Activated CD4-positive, alpha-beta T cell treated with anti-CD3 and anti-CD28 coated beads for 24 hours (primary cell): ENCODE measurements around the gene MLLT10.
"Not testable (repeated sequence)": the region's sequence is repeated elsewhere in the genome, so short reads cannot be mapped to it uniquely, and the experiment has no call there.

ENCODE experiments used
- DNase-seq, 2 donors: peaks; one replicate each; pipeline ENCODE4 v3.0.0-alpha.2; 2020; ENCODE audit warnings: low read depth in 2 of 2

Gene MLLT10

DNA sequence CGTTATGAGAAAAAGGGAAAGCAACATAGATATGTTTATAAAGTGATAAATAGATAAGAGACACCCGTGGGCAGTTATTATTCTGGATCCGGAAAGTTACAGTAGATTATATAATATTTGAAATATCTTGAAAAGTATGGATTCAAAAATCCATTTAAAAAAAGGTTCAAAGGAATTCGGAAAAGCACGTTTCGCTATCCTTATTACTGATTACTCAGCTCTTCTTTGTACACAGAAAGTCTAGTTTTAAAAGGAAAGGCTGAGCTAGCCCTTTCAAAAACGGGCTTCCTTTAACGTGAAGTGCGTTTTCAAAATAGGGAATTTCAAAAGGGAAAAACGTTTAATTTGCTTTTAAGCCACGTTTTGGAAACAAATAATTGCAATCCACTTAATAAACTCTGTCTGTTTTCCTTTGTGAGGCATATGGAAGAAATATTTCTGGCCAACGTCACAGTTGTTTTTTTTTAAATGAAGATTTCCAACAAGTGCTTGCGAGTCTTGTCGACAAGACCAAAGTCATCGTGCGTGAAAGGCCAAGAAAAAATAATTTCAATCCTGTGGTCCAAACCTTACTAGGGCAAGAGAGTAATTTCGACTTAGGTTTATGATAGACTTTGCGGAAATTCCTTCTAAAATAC lies 6.3 kb upstream of the MLLT10 start:
- no peak for DNase-seq

DNA sequence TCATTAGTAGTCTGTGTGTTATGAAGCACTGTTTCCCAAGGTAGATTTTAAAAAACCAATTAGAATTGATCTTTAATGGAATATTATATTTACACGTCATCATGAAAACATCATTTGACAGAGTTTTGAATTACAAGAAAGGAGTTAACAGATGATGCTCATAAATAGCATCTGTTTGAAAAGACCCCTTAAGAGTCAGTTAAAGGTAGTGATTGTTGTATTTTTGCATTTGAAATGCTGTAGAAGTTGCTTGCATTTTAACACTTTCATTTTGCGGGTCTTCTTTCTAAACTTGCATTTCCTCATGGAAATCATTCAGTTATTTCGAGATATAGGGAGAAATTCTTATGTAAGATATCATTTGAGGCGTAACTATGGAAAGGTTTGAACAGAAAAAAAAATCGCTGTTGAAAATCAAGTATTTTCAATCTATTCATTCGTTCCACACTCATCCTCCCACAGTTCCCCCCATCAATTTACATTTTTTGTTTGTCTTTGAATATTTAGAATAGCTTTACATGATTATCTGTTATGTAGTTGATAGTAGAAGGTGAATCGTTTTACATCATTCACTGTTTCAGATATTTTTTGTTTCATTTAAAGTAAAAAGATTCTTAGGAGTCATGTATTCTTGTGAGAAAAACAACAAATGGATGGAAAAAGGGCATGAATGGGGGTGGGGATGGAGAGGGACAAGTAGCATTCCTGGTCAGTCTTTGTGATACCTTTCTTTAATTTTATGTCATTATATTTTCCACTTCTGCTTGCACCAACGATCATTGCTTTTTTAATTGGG lies 5.6 kb upstream of the MLLT10 start:
- DNase-seq, result no peak

DNA sequence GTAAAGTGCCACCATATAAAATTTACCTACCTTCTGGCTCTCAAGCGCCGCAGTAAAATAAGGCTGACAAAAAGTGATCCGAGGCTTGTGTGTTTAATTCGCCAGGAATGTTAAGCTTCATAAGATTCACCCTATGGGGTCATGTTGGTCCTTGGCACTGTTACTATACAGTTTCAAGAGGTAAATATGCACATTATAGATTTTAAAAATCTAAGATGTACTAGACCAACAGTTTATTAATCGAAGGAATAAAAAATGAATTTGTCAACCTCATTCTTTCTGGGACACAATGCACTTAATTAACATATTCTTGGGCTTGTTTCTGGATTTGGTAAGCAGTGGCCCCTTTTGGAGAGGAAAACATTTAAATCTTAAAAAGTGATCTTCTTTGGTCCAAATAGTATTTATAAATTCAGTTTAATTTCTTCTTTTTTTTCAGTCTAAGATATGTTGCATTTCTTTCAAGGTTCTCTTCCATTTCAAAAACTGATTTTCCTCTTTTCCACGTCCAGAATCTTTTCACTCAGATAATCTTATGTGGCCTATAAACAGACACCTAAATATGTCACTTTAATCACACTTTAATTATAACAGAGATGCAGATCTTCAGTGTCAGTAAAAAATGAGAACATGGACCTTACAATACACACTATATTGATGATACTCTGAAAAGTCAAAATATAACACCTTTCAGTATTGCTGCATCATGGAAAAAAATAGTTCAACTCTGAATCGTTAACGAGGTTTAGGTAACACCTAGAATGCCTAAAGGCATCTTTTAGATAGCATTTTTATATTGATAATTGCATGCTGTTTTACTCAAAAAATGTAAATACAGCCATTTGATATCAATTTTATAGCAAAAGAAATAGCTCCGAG lies 4.8 kb upstream of the MLLT10 start:
- no peak for DNase-seq

DNA sequence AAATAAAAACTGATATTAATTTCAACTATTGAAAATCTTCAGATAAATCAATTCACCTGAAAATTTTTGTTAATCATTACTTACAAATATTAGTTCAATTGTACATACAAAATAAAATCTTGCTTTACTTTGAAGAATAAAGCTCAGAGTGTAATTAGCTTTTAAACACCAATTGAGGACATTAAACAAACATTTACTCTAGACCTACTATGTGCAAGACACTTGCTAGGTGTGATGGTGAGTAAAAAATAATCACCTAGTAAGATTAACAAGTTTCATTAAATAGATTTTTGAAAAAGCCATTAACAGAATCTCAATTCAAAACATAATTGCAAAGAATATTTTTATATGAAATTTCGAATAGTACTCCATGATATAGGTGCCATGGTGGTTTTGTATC lies 3.9 kb upstream of the MLLT10 start:
- no peak for DNase-seq

DNA sequence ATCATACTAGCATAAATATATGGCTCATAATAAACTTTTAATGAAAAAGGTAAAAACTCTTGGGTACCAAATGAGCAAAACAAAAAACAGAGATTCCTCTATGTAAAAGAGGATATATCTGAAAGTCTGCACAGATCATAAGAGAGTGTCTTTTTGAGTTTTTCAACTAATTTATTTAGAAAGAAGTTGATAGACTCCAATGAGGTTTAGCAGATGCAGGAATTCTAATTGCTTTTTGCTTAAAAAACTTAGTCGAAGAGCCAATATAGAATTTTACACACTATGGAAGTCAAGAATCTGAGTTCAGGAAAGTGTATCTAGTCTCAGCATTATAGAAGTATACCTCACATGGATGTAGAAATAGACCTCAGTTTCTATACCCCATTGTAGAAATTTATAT lies 3.4 kb upstream of the MLLT10 start:
- DNase-seq, result no peak

DNA sequence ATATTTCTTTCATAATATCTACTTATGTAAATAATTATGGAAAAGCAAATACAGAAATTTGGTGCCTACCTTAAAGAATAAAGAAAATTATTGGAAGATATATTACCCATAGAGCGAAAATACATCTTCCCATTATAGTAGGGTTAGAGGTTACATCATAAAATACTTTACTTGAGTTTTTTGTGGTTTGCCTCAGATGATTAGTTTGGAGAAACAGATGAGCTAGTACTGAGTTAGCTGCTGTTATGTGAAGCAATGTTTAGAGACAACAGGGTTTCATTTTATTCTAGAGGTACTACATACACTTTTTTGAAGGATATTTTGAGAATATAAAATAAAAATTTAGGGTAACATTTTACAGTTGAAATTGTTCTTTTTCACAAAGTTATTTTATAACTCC lies 2.9 kb upstream of the MLLT10 start:
- no peak for DNase-seq

DNA sequence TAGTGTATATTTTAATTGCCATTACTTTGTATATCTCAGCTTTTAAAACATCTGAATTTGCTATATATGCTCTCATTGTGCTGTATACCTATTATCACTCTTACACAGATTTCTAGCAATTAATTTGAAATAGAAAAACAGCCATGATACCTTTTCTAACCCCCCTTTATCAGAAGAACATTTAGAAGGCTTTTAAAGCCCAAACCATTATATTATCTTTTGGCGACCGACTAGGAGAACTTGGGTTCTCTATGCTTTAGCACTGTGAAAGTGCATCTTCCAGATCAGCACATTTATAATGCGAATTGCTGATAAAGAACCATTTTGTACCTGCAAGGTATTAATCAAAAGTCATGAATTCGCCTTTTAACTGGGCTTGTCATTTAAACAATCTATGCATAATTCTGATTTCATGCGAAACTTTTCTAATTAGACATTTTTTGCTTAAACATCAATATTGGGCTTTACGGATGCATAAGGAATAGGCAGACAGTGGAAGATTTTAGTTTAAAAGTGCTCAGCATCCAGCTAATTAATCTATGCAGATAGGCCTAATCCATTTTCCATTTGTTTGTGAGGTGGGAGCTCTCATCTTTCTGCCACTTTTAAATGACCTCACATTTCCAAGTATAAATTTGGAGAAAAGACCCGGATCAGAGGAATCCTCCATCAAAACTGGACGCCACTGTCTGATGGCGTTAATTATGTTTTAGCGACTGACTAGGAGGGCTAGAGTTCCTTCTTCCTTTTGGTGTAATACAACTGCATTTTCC lies 1.2 kb upstream of the MLLT10 start:
- no peak for DNase-seq

DNA sequence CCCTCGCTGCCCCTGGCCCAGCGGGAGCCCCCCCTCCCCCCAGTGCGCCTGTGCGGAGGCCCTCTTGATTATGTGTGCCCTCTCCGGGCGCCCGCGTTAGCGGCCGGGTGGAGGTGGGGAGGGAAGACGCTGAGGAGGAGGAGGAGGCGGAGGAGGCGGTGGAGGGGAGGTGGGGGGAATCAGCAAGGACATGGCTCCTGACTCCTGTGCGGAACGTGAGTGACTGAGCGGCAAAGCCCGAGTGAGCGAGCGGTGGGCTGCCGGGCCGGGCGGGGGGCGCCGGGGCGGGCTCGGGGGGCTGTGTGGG lies 201 bp downstream of the MLLT10 start:
- DNase-seq, result no peak

DNA sequence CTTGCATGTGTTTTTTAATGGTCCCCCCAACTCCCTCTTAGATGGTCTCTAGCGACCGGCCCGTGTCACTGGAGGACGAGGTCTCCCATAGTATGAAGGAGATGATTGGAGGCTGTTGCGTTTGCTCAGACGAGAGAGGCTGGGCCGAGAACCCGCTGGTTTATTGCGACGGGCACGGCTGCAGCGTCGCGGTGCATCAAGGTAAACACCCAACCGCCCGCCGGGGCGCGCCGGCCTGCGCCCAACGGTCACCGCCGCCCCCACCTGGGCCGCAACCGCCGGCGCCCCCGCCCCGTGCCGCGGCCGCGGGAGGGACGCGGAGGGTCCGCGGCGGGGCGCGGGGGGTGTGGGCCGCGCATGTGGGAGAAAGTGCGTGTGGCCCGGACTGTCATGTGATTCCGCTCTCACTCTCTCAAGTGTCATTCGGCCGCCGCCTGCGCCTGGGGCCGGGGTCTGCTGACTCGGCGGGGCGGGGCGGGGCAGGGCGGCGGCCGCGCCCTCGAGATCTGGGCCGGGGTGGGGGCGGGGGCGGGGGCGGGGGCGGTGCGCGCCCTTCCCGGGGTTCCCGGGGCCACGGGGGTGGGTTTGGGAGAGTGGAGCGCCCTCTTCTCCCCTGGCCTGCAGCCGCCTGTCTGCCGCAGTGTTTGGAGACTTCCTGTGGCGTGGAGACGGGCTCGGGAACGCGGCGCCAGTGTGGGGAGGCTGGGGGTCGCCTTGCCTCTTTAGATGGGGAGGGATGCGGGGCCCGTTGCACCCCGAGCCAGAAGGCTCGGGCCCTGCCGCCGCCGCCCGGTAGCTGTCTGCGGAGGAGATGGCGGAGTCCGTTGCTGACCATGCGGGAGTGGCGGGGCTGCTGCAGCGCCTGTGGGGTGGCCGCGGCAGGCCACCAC lies 817 bp downstream of the MLLT10 start:
- no peak for DNase-seq

DNA sequence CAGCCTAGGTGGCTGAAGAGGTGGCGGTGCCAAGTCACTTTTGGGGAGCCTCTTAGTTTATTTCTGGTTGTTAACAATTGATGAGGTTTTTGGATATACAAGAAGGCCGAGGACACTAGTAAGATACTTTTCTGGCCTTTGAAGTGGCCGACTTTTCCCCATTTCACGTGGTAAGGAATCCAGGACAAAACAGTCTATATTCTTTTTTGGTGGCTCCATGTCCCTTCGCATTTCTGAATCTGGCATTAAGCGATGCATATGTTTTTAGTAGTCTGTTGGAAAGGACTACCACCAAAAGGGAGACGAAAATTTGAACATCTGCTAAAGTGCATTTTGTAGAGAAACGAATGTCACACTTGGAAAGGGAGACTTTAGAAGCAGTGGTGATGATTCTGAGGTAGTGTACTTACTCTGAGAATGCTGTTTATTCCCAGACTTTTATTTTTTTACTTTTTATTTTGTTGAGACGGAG lies 1.5 kb downstream of the MLLT10 start:
- no peak for DNase-seq

DNA sequence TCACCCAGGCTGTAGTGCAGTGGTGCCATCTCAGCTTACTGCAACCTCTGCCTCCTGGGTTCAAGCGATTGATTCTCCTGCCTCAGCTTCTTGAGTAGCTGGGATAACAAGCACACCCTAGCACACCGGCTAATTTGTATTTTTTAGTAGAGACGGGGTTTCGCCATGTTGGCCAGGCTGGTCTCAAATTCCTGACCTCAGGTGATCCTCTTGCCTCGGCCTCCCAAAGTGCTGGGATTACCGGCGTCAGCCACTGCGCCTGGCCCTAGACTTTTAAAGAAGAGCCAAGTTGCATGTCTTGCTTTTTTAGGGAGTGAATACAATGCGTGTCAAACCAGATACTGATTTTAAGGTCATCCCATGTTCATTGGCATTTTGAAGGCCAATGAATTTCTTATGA lies 1.9 kb downstream of the MLLT10 start:
- not testable (repeated sequence) for DNase-seq

DNA sequence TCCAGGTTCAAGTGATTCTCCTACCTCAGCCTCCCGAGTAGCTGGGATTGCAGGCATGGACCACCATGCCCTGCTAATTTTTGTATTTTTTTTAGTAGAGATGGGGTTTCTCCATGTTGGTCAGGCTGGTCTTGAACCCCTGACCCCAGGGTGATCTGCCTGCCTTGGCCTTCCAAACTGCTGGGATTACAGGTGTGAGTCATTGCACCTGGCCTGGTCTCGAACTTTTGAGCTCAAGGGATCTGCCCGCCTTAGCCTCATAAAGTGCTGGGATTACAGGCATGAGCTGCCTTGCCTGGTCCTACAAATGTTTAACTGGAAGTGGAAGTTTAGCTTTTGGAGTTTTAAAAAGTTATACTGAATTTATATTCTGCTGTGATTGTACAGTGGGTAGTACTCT lies 2.8 kb downstream of the MLLT10 start:
- DNase-seq, result no peak

DNA sequence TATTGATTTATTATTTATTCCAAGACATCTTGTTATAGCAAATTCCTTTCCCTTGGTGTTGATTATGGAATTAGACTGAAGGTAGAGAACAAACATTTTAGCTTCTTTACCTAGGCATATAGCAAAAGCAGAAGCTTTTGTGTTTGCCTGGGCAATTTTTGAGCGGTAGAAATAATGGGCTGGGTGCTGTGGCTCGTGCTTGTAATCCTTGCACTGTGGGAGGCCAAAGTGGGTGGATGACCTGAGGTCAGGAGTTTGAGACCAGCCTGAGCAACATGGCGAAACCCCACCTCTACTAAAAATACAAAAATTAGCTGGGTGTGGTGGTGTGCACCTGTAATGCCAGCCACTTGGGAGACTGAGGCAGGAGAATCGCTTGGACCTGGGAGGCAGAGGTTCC lies 6.7 kb downstream of the MLLT10 start:
- not testable (repeated sequence) for DNase-seq

DNA sequence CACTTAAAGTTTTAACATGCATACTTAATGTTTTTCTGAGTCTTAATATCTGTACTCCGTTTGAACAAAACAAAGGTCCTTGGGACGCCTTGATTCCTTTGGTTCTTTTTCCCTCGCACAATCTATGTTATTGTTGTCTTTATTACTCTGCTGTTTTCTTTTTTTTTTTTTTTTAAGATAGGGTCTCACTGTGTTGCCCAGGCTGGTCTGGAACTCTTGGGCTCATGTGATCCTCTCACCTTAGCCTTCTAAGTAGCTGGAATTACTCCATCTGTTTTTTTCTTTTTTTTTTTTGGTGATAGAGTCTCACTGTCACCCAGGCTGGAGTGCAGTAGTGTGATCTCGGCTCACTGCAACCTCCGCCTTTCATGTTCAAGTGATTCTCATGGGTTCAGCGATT lies 13.2 kb downstream of the MLLT10 start:
- DNase-seq, result no peak

DNA sequence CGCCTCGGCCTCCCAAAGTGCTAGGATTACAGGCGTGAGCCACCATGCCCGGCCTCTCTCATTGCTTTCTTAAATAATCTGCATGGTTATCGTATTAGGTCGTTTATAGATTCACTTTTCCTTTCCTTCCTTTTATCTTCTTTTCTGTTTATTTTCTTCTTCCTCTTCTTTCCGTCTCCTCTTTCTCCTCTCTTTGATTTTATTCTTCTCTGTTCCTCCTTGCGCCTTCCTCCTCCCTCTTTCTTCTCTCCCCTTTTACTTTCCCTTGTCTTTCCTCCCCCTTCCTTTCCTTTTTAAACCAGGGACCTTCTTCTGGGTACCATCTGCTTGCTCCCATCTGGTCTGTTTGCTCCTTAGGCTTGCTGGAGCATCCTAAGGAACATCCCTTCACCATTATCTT lies 18.6 kb downstream of the MLLT10 start:
- no peak for DNase-seq

DNA sequence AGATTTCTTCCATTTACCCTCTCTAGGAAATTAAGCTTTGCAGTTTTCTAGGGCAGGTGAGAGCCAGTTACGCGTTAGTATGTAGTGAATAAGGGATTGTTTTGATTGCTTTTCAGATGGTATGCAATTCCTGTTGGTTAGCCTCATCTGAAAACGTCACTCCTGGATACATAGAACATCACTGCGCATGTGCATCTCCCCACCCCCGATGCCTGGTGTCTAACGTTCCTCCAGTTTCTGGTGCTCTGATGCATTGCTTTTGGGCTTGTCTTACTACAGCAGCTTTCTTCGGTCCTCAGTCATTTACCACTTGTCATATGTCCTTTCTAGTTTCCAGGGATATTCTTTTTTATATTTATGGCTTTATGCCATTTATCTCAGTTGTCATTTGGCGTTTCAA lies 22.5 kb downstream of the MLLT10 start:
- DNase-seq, result no peak

DNA sequence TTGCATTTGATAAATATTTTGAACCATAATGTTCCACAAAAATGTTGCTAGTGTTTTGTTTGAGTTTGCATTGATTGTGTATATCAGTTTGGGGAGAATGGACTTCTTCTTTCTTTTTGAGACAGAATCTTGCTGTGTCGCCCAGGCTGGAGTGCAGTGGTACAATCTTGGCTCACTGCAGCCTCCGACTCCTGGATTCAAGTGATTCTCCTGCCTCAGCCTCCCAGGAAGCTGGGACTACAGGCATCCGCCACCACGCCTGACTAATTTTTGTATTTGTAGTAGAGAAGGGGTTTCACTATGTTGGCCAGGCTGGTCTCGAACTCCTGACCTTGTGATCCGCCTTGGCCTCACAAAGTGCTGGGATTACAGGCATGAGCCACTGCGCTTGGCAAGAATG lies 25.0 kb downstream of the MLLT10 start:
- not testable (repeated sequence) for DNase-seq

DNA sequence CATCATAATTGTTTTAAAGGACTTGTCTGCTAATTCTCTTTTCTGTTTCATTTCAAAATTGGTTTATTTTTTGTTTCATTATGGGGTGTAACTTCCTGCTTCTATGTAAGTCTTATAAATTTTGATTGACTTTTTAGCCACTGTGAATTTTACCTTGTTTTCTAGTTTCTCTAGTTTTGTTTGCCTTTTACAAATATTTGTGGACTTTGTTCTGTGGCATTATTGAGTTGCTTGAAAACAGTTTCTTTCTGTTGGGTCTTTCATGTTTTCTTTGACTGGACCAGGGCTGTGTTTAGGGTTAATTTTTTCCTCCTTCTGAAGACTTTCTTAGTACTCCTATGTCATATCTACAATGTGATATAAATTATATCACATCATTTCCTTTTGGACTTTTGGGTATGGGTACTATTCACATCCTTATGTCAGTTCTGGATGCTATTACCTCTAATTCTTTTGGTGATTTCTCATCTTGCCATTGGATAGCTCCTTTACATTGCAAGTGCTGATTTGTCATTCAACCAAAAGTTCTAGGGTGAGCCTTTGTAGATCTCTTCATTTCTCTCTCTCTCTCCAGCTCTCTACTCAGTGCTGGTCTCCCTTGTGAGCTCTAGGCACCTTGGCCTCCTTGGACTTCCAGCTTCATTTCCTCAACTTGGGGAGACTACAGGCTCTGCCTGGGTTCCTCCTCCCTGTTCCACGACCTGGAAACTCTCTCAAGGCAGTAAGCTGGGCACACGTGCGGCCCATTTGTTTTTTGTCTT lies 36.9 kb downstream of the MLLT10 start:
- DNase-seq, result no peak

DNA sequence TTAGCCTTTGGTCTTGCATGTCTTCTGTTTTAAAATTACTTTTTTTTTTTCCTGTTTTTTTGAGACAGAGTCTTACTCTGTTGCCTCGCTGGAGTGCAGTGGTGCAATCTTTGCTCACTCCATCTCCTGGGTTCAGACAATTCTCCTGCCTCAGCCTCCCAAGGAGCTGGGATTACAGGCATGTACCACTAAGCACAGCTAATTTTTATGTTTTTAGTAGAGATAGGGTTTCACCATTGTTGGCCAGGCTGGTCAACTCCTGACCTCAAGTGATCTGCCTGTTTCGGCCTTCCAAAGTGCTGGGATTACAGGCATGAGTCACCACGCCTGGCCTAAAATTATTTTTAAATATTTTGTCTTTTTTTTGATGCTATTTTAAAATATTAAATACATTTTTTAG lies 38.5 kb downstream of the MLLT10 start:
- no peak for DNase-seq

DNA sequence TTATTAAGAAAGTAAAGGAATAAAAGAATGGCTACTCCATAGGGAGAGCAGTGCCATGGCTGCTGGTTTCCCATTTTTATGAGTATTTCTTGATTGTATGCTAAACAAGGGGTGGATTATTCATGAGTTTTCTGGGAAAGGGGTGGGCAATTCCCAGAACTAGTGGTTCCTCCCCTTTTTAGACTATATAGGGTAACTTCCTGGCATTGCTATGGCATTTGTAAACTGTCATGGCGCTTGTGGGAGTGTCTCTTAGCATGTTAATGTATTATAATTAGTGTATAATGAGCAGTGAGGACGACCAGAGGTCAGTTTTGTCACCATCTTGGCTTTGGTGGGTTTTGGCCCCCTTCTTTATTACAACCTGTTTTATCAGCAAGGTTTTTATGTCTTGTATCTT lies 40.5 kb downstream of the MLLT10 start:
- DNase-seq, result not testable (repeated sequence)
